Gastroesophageal sphincter (tissue), 4 donors: ENCODE measurements around the gene SMPD3. TPM values are rescaled to one million over a fixed set of nuclear protein-coding genes. Genes with fewer than 3 reads are reported as not detected.

ENCODE experiments used
- ATAC-seq: fragments of 150-250 bp; one replicate; pipeline ENCODE4 v1.9.1; 2016; ENCODE audit warnings: mild to moderate bottlenecking, moderate library complexity
- H3K27ac ChIP-seq, 4 donors: fragments of 200-600 bp; sonication (generic) in 3 of 4; 1 replicate in 3 of 4; 2 replicates in 1 of 4; pipeline ENCODE4 v1.5.1; 2016 to 2019
- H3K27me3 ChIP-seq: fragments of 200-600 bp; sonication (generic); one replicate; pipeline ENCODE4 v1.5.1; 2019
- H3K36me3 ChIP-seq, 2 donors: fragments of 200-600 bp; sonication (generic); one replicate each; pipeline ENCODE4 v1.5.1; 2019; ENCODE audit warnings: control low read depth in 1 of 2
- H3K4me1 ChIP-seq, 3 donors: fragments of 200-600 bp; sonication (generic); 1 replicate in 2 of 3; 2 replicates in 1 of 3; pipeline ENCODE4 v1.5.1; 2016 to 2019; ENCODE audit warnings: control low read depth in 2 of 3
- H3K4me3 ChIP-seq, 2 donors: fragments of 200-600 bp; sonication (generic); one replicate each; pipeline ENCODE4 v1.5.1; 2019; ENCODE audit warnings: mild to moderate bottlenecking in 1 of 2, moderate library complexity in 1 of 2
- H3K9me3 ChIP-seq, 3 donors: fragments of 200-600 bp; sonication (generic); one replicate each; pipeline ENCODE4 v1.5.1; 2017 to 2019; ENCODE audit warnings: control low read depth in 2 of 3
- EP300 ChIP-seq: sonication (generic); formaldehyde crosslinking; IDR thresholded peaks from one replicate; pipeline ENCODE4 v1.6.1; 2017; ENCODE audit warnings: antibody characterized with exemption, mild to moderate bottlenecking
- POLR2A ChIP-seq, 2 donors: fragments of 450-650 bp; IDR thresholded peaks; one replicate each; pipeline ENCODE4 v1.6.1; 2017; ENCODE audit warnings: antibody characterized with exemption in 2 of 2, mild to moderate bottlenecking in 2 of 2, moderate library complexity in 1 of 2
- POLR2AphosphoS5 ChIP-seq: sonication (generic); formaldehyde crosslinking; IDR thresholded peaks from one replicate; pipeline ENCODE4 v1.6.1; 2017; ENCODE audit warnings: antibody characterized with exemption
- WGBS, 2 donors: methylation state at CpG; one replicate each; pipeline ENCODE4 v1.1.5; 2018; ENCODE audit warnings: low coverage in 1 of 2; 5-methylcytosine and 5-hydroxymethylcytosine counted together
- total RNA-seq, 4 donors: library from RNA; depleted of rRNA; stranded (reverse); fragments of >200 nt; gene quantifications; one replicate each; pipeline ENCODE4 v1.1.0, GENCODE V29; 2016
- TF ChIP-seq, protein P1 (sequence below), 4 experiments: fragments of 200-600 bp in 2 of 4; fragments of 450-650 bp in 2 of 4; sonication (generic) in 1 of 4; IDR thresholded peaks; one replicate each; pipeline ENCODE4 v1.5.1; 2017 to 2019; ENCODE audit warnings: antibody characterized with exemption in 4 of 4, mild to moderate bottlenecking in 2 of 4, moderate library complexity in 2 of 4

SMPD3 gene
- total RNA-seq, 4 donors from 2014 or later = 0.08 to 0.94 (median 0.77) TPM; not detected in 1

DNA sequence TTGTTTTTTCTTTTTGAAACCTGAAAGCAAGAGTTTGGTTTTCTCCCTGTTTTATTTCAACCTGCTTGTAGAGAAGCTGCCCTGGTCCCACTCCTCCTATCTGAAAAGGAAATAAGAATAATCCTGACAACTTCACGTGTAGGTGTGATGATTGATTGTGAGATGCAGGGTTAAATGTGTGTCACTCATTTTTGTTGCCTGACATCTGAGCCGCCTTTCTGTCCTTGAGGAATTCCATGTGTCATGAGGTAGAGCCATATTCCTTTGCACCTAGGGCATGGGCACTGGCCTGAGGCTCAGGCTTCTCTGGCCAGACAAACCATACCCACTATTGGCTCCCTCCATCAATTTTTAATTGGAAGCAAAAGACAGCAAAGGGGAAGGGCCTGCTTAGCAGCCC lies 10.2 kb upstream of the SMPD3 start:
- Histone ChIP-seq H3K9me3 (peaks cover 0 to 7% (median 0%) of the 10 kb centered on the region in 3 donors), H3K4me1 (no peaks in the 10 kb centered on the region), H3K4me3 (no peak overlapping the region), H3K27ac (no peak overlapping the region), H3K36me3 (no peaks in the 10 kb centered on the region), H3K27me3 (peaks cover 11% of the 10 kb centered on the region)
- TF ChIP-seq POLR2A (IDR thresholded peaks at IDR 0.05) (no peak), EP300 (no peak), POLR2AphosphoS5 (no peak)
- TF ChIP-seq, protein P1, sequence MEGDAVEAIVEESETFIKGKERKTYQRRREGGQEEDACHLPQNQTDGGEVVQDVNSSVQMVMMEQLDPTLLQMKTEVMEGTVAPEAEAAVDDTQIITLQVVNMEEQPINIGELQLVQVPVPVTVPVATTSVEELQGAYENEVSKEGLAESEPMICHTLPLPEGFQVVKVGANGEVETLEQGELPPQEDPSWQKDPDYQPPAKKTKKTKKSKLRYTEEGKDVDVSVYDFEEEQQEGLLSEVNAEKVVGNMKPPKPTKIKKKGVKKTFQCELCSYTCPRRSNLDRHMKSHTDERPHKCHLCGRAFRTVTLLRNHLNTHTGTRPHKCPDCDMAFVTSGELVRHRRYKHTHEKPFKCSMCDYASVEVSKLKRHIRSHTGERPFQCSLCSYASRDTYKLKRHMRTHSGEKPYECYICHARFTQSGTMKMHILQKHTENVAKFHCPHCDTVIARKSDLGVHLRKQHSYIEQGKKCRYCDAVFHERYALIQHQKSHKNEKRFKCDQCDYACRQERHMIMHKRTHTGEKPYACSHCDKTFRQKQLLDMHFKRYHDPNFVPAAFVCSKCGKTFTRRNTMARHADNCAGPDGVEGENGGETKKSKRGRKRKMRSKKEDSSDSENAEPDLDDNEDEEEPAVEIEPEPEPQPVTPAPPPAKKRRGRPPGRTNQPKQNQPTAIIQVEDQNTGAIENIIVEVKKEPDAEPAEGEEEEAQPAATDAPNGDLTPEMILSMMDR (IDR thresholded peaks at IDR 0.05) = no peak
- 78 to 90% methylated on average over 1 to 2 of the region's 2 CpGs for WGBS, 2 donors
- no peak for ATAC-seq

DNA sequence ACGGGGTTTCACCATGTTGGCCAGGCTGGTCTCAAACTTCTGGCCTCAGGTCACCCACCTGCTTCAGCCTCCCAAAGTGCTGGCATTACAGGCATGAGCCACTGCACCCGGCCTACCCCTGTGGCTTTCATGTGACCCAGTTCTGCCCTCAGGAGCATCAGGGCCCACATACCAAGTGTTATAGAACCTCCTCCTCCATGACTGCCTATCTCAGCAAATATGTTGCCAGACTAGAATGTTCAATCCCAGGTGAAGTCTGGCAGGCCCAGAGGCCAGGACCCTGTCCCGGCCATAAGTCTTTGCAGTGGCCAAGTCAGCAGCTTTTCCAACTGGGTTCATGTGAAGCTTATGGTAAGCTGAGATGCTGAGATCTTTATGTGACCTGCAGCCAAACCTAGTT lies 9.8 kb upstream of the SMPD3 start:
- 89% methylated on average over 2 of the region's 3 CpGs; no CpG with 5 or more reads in 1 of the 2 donors for WGBS, 2 donors
- TF ChIP-seq POLR2A (IDR thresholded peaks at IDR 0.05) (no peak), EP300 (no peak), POLR2AphosphoS5 (no peak)
- TF ChIP-seq, protein P1 (IDR thresholded peaks at IDR 0.05) = no peak
- peaks cover 11% of the 10 kb centered on the region for H3K27me3 ChIP-seq
- H3K27ac ChIP-seq = no peak overlapping the region
- ATAC-seq = no peak
- H3K9me3 ChIP-seq = peaks cover 0 to 5% (median 0%) of the 10 kb centered on the region in 3 donors
- no peaks in the 10 kb centered on the region for H3K4me1 ChIP-seq
- no peaks in the 10 kb centered on the region for H3K36me3 ChIP-seq
- H3K4me3 ChIP-seq = no peak overlapping the region

DNA sequence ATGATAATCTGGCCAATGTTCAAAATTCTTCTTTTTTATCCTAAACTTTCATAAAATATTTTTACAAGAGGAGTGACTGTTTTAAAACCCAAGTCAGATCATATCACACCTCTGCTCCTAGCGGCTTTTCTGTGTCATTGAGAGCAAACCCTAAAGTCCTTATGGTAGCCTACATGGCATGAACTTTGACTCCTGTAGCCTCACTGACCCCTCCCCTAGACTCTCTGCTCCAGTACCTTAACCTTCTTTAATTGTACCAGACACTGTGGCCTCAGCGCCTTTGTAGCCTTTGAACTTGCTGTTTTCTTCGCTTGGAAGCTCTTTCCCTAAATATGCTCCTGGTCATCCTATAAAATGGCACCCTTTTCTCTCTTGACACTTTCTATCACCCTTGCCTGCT lies 7.3 kb upstream of the SMPD3 start:
- Histone ChIP-seq H3K9me3 (no peaks in the 10 kb centered on the region), H3K27ac (no peak overlapping the region), H3K4me1 (peaks cover 0 to 6% (median 0%) of the 10 kb centered on the region in 3 donors), H3K36me3 (no peaks in the 10 kb centered on the region), H3K27me3 (peaks cover 11% of the 10 kb centered on the region), H3K4me3 (no peak overlapping the region)
- TF ChIP-seq POLR2A (IDR thresholded peaks at IDR 0.05) (no peak), EP300 (no peak)
- no peak for ATAC-seq
- WGBS, 2 donors = 78 to 80% methylated on average over 3 of the region's 3 CpGs

DNA sequence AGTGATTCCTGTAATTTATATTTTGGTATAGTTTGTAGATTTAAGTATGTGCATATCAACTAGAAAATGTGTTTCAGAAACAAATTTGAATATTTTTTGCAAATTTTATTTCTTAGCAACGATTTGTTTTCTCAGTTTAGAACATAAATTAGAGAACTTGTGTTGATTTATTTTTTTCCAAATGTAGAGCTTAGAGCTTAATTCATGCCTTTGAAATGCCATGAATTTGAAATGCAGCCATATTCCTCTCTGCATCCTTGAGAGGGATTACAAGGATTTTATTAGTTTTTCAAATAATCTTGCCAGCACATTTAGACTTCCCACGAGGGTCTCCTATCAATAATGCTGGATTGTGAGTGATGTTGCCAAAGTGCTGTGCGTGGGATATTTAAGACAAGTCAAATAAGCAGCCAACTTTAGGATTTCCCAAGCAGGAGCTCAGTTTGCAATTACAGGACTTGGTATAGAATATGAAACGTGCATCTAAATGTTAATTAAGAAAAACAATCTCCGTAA lies 6.7 kb upstream of the SMPD3 start:
- Histone ChIP-seq H3K4me3 (no peak overlapping the region), H3K4me1 (peaks cover 0 to 6% (median 0%) of the 10 kb centered on the region in 3 donors), H3K27ac (no peak overlapping the region), H3K9me3 (no peaks in the 10 kb centered on the region), H3K27me3 (peaks cover 10% of the 10 kb centered on the region), H3K36me3 (no peaks in the 10 kb centered on the region)
- TF ChIP-seq, protein P1 (IDR thresholded peaks at IDR 0.05) = no peak
- WGBS, 2 donors = 48 to 58% methylated on average over 5 of the region's 5 CpGs
- no peak for ATAC-seq

DNA sequence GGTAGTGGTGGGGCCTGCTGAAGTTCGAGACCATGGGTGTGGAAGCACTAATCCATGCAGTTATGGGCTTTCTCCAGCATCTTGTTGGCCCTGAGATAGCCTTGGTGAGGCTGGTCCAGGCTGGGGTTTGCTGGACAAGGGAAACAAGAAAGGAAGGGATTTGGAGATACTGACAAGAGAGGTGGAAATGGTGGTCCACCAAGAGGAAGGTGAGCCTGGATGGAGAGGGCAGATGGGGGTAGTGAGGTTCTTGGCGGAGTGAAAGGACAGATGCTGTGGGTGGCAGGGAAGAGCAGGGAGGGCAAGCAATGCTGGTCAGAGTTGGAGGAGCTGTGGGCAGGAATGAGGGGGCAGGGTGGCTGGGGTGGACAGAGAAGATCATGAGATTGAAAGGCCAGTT lies 5.5 kb upstream of the SMPD3 start:
- H3K4me3 ChIP-seq = no peak overlapping the region
- H3K9me3 ChIP-seq = no peaks in the 10 kb centered on the region
- peaks cover 4% of the 10 kb centered on the region for H3K27me3 ChIP-seq
- H3K4me1 ChIP-seq = peaks cover 0 to 10% (median 0%) of the 10 kb centered on the region in 3 donors
- WGBS, 2 donors = 91 to 95% methylated on average over 2 of the region's 2 CpGs
- no peaks in the 10 kb centered on the region for H3K36me3 ChIP-seq
- no peak for ATAC-seq
- TF ChIP-seq POLR2AphosphoS5 (no peak), POLR2A (IDR thresholded peaks at IDR 0.05) (no peak), EP300 (no peak)
- TF ChIP-seq, protein P1 (IDR thresholded peaks at IDR 0.05) = no peak
- no peak overlapping the region for H3K27ac ChIP-seq
